HG03135 (cell line): ENCODE results near the gene CFL1.
"Not testable (repeated sequence)": the region's sequence is repeated elsewhere in the genome, so short reads cannot be mapped to it uniquely, and the experiment has no call there.

Experiments used
- ATAC-seq: cut with Tn5 transposase; IDR thresholded peaks from one replicate; pipeline ENCODE4 v1.9.1; 2021; ENCODE audit warnings: mild to moderate bottlenecking, moderate library complexity; ENCODE audit not compliant: unreplicated experiment

The CFL1 gene

GRCh38 chr11:65857853-65858680 is at the start of gene CFL1:
CFL1 (minus strand) TSS chr11:65858180; CDS start chr11:65858099, 81 bp downstream.
- ATAC-seq, result peak; percentile 49

DNA sequence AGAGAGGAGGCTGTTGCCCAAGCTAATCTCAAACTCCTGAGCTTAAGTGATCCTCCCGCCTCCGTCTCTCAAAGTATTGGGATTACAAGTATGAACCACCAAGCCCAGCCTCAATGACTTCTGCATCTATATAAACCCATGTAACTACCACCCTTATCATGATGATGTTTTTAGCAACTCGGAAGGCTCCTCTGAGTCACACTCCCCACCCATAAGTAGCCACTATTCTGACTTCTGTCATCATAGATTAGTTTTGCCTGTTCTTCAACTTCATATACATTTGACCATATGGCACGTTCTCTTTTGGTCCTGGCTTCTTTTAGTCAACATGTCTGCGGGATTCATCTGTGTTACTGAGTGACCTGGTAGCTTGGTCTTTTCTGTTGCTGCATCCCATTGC is 48.6 kb upstream of the CFL1 start:
- ATAC-seq, result no peak

DNA sequence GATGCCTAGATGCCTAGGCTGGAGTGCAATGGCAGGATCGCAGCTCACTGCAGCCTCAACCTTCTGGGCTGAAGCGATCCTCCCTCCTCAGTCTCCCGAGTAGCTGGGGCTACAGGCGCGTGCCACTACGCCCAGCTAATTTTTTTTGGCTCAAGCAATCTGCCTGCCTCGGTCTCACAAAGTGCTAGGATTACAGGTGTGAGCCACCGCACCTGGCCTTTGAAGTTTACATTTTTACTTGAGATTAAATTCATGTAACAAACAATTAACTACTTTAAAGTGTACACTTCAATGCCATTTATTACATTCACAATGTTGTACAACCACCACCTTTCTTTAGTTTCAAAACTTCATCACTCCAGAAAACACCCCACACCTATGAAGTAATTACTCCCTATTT is 45.7 kb upstream of the CFL1 start:
- ATAC-seq, result no peak

GRCh38 chr11:65903068-65903481 is 45.1 kb upstream of the CFL1 start:
- ATAC-seq, result no peak

GRCh38 chr11:65900899-65901180 is 42.9 kb upstream of the CFL1 start:
- no peak for ATAC-seq

DNA sequence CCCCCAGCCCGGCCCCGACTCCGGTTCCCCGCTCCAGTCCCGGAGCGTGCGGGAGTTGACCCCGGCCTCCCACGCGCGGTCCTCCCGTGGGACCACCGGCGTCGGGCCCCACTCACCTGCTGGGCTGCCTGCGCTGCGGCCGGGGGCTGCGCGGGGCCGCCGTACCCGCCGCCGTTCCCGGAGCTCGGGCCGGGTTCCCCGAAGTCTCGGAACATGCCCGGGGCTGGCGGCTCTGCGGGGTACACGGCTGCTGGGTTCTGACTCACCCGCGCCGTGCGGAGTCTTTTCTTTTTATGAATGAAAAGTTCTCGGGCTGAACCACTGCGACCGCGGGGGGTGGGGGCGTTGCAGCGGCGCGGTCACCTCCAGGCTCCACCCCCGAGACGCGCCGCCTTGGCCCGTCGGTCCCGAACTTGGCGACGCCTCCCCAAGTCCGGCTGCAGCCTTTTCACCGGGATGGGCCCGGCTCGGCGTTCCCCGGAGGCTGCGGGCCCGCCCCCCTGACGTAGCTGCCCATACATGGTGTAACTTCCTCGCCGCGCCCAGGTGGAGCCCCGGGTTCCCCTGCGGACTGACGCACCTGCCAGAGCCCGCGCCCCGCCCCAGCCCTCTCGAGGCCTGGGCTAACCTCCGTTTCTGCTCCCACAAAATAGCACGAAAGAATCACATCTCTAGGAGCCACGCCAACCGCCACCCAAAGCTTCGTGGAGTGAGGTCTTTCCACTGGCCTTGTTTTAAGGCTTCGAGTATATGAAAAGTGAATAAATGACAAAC is 42.3 kb upstream of the CFL1 start, which contains the start of gene FOSL1:
FOSL1 (minus strand) TSS at position 264 of the 774 bp plus-strand sequence; CDS start at position 215, 49 bp downstream.
- ATAC-seq, result peak; percentile 75

DNA sequence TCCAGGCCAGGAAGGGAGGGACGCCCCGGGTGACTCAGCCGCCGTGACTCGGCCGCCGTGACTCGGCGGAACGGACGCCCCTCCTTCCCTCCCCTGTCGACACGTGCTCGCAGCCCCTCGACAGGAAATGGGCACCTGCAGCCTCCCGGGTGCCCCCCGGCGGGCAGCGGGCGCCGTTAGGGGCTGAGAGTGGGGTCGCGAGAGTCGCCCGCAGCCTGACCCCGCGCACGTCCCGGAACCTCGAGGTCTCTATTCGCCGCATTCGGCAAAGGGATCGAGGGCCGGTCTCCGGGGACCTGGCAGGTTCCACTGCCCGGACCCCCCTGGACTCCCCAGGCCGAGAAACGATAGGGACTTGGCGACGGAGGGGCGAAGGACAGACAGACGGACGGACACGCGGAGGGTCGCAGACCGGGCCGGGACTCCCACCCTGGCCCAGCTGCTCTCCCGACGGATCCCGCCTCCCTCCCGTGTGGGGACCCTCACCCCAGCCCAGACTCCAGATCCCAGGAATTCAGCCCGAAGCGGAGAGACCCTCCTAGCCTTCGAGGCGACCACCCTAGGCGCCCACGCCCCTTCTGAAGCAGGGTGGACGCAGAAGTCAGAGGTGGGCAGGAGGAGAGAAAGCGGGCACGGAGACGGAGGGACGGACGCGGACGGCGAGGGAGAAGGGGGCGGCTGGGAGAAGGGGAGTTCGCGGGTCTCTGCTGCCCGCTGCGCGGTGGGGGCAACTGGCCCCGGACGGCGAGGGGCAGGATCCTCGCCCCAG is 41.6 kb upstream of the CFL1 start:
- ATAC-seq, result no peak

DNA sequence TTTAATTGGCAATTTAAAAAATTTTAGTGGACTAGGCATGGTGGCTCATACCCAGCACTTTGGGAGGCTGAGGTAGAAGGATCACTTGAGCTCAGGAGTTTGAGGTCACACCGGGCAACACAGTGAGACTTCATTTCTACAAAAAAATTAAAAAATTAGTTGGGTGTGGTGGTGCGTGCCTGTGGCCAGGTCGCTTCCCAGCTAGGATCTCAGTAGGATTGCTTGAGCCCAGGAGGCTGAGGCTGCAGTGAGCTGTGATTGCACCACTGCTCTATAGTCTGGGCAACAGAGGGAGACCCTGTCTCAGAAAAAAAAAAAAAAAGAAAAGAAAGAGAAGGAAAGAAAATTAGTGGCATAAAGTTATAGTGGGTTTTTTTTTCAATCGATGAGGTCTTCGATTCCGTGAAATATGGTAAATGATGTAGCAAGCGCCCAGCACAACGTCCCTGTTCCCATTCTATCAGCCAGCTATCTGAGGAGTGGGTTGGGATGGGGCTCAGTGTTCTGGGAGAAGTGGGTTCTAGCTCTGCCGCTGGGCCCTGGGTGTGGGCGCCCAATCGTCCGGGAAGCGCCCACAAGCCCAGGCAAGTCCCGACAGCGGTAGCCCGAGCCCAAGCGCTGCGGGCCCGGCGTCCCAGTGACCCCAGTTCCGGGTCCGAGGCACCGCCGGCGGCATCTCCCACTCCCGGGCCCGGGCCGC is 40.8 kb upstream of the CFL1 start:
- ATAC-seq, result no peak

GRCh38 chr11:65897020-65897471 is 39.1 kb upstream of the CFL1 start:
- no peak for ATAC-seq

- no peak for ATAC-seq
Measured at GRCh38 chr11:65896034-65896999, 38.3 kb upstream of the CFL1 start.

DNA sequence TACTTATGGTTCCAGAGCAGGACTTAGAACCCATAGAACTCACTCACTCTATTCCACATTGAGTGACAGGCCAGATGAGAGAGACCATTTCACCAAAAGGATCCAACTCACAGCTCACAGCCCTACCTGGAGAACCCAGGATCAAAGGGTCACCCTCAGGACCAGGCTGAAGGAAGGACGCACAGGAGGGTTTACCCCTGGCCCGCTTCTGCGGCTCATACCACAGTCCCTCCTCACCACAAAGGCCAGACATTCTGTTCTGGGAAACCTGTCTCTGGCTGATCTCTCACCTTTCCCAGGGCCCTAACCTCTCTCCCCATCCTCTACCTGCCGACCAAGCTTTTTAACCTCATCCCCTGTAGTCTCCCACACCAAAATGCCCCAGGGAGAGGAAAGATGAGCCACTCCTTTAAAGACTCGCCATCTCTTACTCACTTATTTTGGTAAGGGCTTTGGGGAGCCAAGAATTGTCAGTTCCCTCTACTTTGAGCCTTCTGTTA is 37.6 kb upstream of the CFL1 start:
- ATAC-seq, result no peak

- no peak for ATAC-seq
Measured at GRCh38 chr11:65894034-65894591, 36.1 kb upstream of the CFL1 start.

GRCh38 chr11:65892661-65893317 is 34.8 kb upstream of the CFL1 start:
- ATAC-seq, result no peak

GRCh38 chr11:65892137-65892540 is 34.2 kb upstream of the CFL1 start:
- ATAC-seq, result not testable (repeated sequence)

- no peak for ATAC-seq
Measured at GRCh38 chr11:65891219-65892136, 33.5 kb upstream of the CFL1 start.

- peak; percentile 44 for ATAC-seq
Measured at GRCh38 chr11:65890324-65891218, 32.6 kb upstream of the CFL1 start, which contains the start of gene CCDC85B. CCDC85B (plus strand) TSS chr11:65890673; CDS start chr11:65890784, 111 bp downstream.
